B cell (primary cell): ENCODE data around the gene MTMR8.

ENCODE experiments used
- EZH2 ChIP-seq: IDR thresholded peaks from 2 replicates; pipeline ENCODE4 v1.6.1; 2012; ENCODE audit warnings: borderline replicate concordance, low read depth, mild to moderate bottlenecking, moderate library complexity, low read length; ENCODE audit not compliant: insufficient read depth, poor library complexity, severe bottlenecking
- TF ChIP-seq, protein P1 (sequence below): fragments of 200-600 bp; IDR thresholded peaks from one replicate; pipeline ENCODE4 v1.8.0; 2022; ENCODE audit warnings: antibody characterized with exemption, mild to moderate bottlenecking

DNA sequence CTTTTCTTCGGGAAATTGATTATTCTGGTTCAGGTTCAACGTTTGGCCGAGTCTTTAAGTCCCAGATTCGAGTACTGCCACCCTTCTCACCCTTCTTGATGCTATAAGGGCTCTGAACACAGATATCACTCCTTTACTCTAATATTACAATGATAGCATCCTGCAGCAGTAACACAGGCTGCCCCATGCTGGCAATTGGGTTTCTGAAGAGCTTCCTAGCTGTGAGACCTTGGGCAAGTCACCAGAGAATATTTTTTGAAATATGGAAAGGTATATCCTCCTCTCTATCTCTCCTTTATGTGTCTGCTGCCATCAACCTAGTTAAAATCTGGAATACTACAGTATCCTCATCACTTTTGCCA lies 297 bp upstream of the MTMR8 start:
- TF ChIP-seq, protein P1, sequence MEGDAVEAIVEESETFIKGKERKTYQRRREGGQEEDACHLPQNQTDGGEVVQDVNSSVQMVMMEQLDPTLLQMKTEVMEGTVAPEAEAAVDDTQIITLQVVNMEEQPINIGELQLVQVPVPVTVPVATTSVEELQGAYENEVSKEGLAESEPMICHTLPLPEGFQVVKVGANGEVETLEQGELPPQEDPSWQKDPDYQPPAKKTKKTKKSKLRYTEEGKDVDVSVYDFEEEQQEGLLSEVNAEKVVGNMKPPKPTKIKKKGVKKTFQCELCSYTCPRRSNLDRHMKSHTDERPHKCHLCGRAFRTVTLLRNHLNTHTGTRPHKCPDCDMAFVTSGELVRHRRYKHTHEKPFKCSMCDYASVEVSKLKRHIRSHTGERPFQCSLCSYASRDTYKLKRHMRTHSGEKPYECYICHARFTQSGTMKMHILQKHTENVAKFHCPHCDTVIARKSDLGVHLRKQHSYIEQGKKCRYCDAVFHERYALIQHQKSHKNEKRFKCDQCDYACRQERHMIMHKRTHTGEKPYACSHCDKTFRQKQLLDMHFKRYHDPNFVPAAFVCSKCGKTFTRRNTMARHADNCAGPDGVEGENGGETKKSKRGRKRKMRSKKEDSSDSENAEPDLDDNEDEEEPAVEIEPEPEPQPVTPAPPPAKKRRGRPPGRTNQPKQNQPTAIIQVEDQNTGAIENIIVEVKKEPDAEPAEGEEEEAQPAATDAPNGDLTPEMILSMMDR: no peak
- TF ChIP-seq EZH2: no peak
